NCI-H187 treated with DMSO at 0.1 percent for 48 hours (cell line): ENCODE data around the gene UGT2A1.
"Not testable (repeated sequence)": the region's sequence is repeated elsewhere in the genome, so short reads cannot be mapped to it uniquely, and the experiment has no call there.

Experiments
- DNase-seq: peaks from one replicate; lab custom pipeline; 2025; lab: John Stamatoyannopoulos, UW

The UGT2A1 gene

GRCh38 chr4:69653147-69653546 is at the start of gene UGT2A1:
UGT2A1 (minus strand) TSS chr4:69653247; CDS start chr4:69647644, 5,603 bp downstream.
- DNase-seq, result no peak

- no peak for DNase-seq
Observed at GRCh38 chr4:69702201-69702600, 49.2 kb upstream of the UGT2A1 start.

GRCh38 chr4:69701696-69702095 is 48.6 kb upstream of the UGT2A1 start:
- DNase-seq, result no peak

GRCh38 chr4:69697536-69698242 is 44.6 kb upstream of the UGT2A1 start:
- DNase-seq, result no peak

GRCh38 chr4:69689599-69689998 is 36.6 kb upstream of the UGT2A1 start:
- DNase-seq, result no peak

GRCh38 chr4:69684804-69685203 is 31.8 kb upstream of the UGT2A1 start:
- no peak for DNase-seq

GRCh38 chr4:69668680-69669079 is 15.6 kb upstream of the UGT2A1 start:
- no peak for DNase-seq

- DNase-seq, result not testable (repeated sequence)
Observed at GRCh38 chr4:69664009-69664408, 11.0 kb upstream of the UGT2A1 start.

GRCh38 chr4:69661130-69661803 is 8.2 kb upstream of the UGT2A1 start:
- DNase-seq, result not testable (repeated sequence)

GRCh38 chr4:69658133-69658532 is 5.1 kb upstream of the UGT2A1 start:
- no peak for DNase-seq

- DNase-seq, result no peak
Observed at GRCh38 chr4:69656653-69657158, 3.7 kb upstream of the UGT2A1 start.

- DNase-seq, result no peak
Observed at GRCh38 chr4:69650872-69651271, 2.2 kb downstream of the UGT2A1 start.

GRCh38 chr4:69649629-69650028 is 3.4 kb downstream of the UGT2A1 start:
- DNase-seq, result no peak

GRCh38 chr4:69649207-69649606 is 3.8 kb downstream of the UGT2A1 start:
- DNase-seq, result no peak

GRCh38 chr4:69642961-69643360 is 10.1 kb downstream of the UGT2A1 start:
- no peak for DNase-seq

- no peak for DNase-seq
Observed at GRCh38 chr4:69640289-69640688, 12.8 kb downstream of the UGT2A1 start.

GRCh38 chr4:69639542-69639941 is 13.5 kb downstream of the UGT2A1 start, which contains the start of gene UGT2A2:
UGT2A2 (minus strand) TSS chr4:69639642; CDS start chr4:69639640, 2 bp downstream.
- DNase-seq, result no peak

GRCh38 chr4:69617083-69617694 is 35.9 kb downstream of the UGT2A1 start:
- DNase-seq, result no peak

- DNase-seq, result no peak
Observed at GRCh38 chr4:69610484-69610883, 42.6 kb downstream of the UGT2A1 start.

GRCh38 chr4:69601065-69601464 is 52.0 kb downstream of the UGT2A1 start:
- DNase-seq, result no peak

GRCh38 chr4:69600013-69600412 is 53.0 kb downstream of the UGT2A1 start:
- no peak for DNase-seq

- no peak for DNase-seq
Observed at GRCh38 chr4:69594382-69594781, 58.7 kb downstream of the UGT2A1 start.

GRCh38 chr4:69591364-69591763 is 61.7 kb downstream of the UGT2A1 start:
- no peak for DNase-seq
